Activated CD8-positive, alpha-beta memory T cell treated with anti-CD3 and anti-CD28 coated beads, Interleukin-2, amount 50 U/mL, for 24 hours (primary cell): ENCODE results near the gene TAGLN.
"Not testable (repeated sequence)": the region's sequence is repeated elsewhere in the genome, so short reads cannot be mapped to it uniquely, and the experiment has no call there.

Source experiments
- DNase-seq: peaks from one replicate; pipeline ENCODE4 v3.0.0-alpha.2; 2020; ENCODE audit errors: extremely low read depth

TAGLN gene

DNA sequence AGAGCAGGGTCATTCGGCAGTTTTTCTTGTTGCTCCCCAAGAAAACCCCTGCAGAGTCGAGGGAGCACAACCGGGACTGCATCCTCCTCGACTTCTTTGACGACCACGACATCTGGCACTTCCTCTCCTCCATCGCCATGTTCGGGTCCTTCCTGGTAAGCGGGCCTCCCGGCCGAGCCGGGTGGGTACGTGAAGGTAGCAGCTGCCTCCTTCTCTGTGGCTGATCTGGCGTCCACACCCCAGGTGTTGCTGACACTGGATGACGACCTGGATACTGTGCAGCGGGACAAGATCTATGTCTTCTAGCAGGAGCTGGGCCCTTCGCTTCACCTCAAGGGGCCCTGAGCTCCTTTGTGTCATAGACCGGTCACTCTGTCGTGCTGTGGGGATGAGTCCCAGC, 3.4 kb upstream of the TAGLN start:
- DNase-seq = no peak

DNA sequence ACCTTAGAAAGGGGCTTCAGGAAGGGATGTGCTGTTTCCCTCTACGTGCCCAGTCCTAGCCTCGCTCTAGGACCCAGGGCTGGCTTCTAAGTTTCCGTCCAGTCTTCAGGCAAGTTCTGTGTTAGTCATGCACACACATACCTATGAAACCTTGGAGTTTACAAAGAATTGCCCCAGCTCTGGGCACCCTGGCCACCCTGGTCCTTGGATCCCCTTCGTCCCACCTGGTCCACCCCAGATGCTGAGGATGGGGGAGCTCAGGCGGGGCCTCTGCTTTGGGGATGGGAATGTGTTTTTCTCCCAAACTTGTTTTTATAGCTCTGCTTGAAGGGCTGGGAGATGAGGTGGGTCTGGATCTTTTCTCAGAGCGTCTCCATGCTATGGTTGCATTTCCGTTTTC, 2.2 kb upstream of the TAGLN start:
- DNase-seq = no peak

DNA sequence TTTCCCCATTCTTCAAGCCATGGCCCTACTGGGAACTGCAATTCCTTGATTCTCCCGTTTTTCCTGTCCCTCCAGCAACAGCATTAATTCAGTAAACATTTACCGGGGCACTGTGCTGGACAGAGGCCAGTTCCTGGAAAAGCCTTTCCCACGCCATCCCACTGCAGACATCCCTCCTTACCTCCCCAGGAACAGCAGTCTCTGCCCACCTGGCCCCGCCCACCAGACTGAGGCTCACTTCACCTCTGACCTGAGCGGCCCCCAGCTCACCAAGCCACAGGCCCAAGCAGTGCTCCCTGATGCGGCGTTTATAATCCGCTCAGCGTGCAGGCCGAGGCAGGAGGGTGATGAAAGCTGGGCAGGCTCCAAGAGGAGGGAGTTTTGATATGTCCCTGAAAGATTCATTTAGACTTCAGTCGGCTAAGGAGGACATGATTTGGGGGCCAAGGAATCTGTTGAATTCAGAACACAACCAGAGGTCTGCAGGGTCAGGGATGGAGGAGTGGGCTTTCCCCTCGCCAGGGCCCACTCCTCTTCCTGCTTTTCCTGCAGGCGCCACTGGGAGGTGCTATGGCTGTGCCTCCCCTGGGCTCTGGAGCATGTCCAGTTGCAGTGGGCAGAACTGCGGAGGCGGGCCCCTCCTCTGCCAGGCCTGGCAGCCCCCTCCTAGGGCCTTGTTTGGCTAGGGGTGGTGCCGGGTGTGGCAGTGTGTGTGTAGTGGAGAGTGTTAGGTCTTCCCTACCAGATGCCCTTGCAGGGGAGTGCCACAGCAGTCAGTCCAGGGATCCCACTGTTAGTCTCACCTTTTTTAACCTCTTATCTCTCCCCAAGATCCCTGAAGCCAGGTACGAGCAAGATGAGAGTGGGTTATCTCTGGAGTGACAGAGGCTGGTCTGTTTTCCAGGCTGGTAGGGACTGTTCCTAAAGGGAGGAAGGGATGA, 1.4 kb upstream of the TAGLN start:
- DNase-seq = no peak

DNA sequence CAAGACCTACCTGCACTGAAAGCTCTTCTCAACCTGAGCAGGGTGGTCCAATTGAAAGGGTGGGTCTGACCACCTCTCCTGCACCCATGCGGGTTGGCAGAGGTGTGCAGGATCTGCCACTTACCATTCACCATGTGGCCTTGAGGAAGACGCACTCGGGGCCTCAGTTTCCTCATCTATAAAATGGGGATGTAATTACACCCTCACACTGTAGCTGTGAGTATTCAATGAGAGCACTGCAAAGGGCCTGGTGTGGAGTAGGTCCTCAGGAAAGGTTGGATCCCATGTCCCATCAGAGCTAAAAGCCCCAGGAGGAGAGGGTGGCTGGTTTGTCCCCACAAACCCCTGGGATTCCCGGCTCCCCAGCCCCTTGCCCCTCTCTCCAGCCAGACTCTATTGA, 557 bp upstream of the TAGLN start:
- no peak for DNase-seq

DNA sequence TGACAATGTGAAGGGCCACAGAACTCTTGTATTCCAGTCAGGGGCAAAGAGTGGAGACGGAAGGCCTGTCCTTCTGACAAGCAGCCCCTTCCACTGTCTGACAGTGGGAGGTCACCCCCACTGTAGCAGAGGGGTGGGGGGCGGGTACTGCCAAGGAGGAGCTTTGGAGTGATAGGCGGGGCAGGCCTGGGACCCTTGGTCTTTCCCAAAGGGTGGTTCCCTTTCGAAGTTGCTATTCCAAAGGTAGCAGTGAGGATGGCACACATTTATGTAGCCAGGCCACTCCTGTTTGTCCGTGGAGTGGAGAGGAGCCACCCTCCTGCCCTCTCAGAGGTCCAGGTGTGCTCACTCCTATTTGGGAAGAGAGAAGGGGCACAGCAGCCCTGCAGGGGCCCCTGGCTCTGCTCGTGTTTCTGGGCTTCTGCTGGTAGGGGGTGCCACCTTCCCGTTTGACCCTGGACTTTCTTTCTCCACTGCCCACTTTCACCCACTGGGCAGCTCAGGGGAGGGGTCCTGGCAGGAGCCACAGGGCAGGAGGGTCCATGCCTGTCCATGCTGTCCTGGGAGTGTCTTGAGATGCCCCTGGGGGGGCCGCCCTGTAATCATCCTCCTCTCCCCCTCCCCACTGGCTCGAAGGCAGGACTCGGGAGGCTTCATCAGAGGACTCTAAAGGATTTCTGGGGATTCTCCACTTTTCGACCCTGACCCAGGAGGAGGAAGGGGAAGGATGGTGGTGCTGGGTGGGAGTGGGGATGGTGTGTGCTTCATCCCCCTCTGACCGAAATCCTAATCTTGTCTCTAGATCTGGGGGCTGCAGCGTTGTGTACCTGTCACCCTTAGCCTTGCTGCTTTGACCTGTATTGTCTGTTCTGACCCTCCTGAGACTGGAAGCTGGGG, 994 bp downstream of the TAGLN start:
- no peak for DNase-seq

DNA sequence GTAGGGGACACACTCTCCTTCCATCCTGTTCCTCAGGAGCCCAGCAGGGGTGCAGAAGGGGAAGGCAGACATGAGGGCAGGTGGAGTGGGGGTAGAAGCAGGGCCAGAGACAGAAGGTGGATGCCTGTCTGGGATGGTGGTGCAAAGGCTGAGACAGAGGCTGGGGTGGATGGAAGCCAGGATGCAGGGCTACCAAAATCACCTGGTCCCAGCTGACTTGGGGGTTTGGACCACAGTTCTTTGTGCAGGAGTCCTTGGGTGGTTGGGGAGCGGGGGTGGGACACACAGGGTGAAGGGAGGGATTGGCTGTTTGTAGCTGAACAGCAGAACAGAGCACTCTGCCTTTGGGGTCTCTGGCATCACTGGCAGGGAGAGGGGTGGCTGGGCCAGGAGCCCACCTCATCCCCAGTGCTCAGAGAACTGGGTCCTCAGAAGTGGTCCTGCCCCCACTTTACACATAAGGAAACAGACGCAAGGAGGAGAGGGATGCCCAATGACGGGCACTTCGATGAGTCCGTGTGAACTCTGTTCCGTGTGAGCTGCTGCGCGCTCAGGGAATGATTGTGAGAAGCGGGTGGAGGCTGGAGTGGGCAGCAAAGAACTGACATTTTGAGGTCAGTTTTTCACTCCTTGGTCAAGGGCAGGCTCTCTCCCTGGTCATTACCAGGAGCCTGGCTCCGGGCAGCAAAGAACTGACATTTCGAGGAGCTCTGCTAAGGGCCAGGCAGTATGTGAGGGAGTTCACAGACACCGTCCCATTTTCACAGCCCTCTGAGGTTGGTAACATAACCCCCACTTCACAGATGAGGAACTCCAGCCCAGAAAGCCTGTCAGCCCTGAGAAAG, 1.9 kb downstream of the TAGLN start:
- DNase-seq = no peak

DNA sequence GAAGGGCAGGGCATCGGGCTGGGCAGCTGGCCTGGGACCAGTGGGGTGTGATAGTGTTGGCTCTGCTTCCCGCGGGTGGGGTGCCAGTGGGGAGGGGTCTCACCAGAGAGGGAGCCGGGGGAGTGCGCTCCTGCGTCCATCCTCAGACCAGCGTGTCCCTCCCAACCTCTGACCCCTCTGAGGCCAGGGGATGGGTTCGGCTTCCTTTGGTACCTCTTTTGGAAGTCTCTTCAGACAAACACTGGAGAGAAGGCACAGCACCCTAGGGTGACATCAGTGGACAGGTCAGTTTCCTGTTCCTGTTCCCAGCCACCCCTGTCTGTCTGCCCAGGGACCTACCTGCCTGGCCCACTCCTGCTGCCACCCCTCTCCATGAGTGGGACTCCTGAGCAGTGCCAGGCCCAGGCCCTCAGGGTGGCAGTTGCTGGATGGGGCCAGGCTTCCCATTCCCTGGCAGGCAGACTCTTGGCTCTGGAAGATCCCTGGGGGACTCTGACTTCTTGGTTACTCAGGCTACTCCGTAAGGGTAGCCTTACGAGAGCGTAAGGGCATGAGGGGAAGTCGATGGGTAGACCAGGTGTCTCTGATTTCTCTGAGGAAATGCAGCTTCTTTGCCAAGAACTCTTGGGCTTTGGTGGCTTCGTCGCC, 2.6 kb downstream of the TAGLN start:
- DNase-seq = no peak

DNA sequence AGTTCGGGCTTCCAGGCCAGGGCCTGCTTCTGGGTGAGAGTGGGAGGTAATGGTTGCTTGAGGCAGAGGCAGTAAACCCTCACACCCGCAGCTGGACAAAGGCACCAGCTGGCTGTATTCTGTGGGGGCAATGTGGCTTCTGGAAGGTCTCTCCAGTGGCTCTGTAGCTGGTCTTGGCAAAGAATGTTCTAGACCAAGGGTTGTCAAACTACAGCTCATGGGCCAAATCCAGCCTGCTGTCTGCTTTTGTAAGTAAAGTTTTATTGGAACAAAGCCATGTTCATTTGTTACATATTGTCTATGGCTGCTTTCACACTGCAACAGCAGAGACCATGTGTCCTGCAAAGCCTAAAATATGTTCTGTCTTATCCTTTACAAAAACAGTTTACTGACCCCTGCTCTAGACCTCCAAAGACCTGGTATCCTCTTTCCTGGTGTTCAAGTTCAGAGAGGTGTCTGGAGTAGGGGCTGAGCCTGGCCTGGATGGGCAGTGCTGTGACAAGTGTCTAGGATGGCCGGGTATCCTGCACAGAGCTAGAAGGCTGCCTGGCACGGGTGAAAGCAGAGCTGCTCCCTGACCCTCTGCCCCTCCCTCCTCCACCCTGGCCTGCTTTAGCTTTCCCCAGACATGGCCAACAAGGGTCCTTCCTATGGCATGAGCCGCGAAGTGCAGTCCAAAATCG, 3.4 kb downstream of the TAGLN start:
- DNase-seq = no peak

DNA sequence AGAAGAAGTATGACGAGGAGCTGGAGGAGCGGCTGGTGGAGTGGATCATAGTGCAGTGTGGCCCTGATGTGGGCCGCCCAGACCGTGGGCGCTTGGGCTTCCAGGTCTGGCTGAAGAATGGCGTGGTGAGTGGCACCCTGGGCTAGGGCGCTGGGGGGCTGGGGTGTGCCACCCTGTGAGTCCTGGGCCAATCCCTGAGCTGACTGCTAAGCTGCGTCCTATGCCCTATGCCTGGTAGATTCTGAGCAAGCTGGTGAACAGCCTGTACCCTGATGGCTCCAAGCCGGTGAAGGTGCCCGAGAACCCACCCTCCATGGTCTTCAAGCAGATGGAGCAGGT, 3.9 kb downstream of the TAGLN start:
- DNase-seq = no peak

DNA sequence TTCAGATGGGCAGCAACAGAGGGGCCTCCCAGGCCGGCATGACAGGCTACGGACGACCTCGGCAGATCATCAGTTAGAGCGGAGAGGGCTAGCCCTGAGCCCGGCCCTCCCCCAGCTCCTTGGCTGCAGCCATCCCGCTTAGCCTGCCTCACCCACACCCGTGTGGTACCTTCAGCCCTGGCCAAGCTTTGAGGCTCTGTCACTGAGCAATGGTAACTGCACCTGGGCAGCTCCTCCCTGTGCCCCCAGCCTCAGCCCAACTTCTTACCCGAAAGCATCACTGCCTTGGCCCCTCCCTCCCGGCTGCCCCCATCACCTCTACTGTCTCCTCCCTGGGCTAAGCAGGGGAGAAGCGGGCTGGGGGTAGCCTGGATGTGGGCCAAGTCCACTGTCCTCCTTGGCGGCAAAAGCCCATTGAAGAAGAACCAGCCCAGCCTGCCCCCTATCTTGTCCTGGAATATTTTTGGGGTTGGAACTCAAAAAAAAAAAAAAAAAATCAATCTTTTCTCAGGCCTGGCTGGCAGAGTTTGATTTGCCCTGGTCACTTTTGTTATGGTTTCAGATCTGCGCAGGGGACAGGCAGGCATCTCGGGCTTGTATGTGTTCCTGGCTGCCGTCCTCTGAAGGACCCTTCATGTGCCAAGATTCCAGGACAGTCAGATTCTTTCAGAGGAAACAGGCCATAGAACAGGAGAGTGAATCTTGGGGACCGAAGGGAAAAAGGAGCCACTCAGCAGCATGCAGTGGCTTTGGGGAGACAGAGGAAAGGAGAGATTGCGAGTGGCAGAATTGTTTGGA, 5.3 kb downstream of the TAGLN start:
- DNase-seq = no peak

DNA sequence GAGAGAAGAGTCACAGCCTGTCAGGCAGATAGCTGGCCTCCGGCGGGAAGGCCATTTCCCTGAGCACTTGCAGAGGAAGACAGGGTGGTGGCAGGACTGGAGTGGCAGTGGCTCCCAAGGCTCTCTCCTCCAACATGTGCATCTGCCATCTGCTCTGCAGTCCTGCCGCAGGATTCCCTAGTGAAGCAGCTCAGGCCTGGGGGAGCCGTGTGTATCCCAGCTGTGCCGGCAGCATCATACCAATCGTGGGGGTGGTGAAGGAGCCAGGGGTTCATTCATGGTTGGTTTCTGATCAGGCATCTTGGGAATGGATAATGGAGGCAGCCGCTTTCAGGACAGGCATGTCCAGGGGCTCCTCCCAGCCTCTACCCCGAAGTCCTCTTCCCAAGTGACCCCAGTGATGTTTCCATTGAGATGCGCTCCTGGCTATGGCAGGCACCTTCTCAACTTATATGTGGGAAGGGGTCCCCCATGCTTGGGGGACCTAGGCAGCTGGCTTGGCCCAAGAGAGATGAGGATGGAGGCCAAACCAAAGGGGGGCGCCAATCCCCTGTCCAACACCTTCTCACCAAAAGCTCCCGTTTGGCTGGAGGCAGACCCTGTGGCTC, 6.1 kb downstream of the TAGLN start:
- no peak for DNase-seq

DNA sequence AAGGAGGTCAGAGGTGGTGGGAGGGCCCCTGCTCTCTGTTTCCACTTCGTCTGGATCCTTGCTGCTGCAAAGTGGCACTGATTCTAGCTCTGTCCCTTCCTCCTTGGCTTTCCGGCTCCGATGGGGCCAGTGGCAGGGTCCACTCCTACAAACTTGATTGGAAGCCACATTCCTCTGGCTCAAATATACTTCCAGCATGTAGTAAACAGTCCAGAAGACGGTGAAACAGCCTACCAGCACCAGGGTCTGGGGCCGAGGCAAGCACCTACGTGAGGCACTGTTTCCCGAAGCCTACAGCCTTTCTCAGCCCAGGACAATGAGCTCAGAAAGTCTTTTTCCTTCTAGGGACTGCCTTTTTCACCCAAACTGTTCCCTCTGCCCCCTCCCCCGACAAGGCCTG, 6.9 kb downstream of the TAGLN start:
- DNase-seq = not testable (repeated sequence)

DNA sequence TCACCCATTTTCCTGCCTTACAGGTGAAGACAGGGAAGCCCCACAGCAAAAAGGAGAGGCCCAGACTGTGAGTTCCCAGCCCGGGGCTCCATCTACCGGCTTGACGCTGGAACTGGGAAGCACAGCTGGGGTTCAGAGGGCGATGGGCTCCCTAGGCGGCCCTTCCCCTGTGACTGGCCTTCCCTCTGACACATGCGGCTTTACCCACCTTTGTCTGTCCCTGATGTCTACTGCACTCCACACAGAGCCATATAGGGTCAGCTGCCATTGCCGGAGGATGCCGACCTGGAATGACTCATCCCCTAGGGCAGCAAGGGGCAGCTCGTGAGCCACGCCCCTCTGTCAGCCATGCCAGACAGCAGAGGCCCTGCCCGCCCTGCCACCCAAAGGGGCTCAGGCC, 7.7 kb downstream of the TAGLN start:
- DNase-seq = not testable (repeated sequence)

DNA sequence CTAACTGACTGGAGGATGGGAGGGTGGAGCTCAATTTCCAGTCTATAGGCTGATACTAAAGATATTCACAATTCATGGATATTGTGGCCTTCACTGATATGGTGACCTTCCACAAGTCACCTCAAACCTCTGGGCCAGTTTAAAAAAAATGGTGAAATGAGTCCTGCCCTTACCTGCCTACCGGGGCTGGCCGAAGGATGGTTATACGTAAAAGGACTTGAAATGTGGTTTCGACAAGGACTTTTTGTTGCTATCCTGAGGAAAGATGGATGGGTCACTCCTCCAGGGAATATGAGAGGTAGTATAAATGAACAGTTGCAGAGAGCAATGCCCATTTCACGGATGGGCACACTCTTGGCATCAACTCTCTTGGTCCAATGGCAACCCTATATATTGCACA, 8.3 kb downstream of the TAGLN start:
- not testable (repeated sequence) for DNase-seq

DNA sequence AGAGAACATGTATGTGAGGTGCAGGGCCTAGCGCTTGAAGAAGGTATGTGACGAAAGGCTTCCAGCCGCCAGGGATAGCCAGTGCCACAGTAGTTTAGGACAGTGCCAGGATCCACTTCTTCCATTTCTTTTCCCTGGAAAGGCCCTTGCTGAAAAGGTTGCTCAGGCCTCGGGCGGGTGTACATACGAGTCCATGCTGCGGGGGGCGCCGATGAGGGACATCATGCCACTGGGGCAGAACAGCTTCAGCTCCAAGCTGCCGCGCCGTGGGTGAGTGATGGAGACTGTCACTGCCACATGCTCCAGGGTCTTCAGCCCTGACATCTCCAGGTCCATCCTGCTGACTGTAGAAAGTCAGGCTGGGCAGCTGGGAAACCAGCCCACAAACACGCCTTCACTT, 9.5 kb downstream of the TAGLN start:
- not testable (repeated sequence) for DNase-seq

DNA sequence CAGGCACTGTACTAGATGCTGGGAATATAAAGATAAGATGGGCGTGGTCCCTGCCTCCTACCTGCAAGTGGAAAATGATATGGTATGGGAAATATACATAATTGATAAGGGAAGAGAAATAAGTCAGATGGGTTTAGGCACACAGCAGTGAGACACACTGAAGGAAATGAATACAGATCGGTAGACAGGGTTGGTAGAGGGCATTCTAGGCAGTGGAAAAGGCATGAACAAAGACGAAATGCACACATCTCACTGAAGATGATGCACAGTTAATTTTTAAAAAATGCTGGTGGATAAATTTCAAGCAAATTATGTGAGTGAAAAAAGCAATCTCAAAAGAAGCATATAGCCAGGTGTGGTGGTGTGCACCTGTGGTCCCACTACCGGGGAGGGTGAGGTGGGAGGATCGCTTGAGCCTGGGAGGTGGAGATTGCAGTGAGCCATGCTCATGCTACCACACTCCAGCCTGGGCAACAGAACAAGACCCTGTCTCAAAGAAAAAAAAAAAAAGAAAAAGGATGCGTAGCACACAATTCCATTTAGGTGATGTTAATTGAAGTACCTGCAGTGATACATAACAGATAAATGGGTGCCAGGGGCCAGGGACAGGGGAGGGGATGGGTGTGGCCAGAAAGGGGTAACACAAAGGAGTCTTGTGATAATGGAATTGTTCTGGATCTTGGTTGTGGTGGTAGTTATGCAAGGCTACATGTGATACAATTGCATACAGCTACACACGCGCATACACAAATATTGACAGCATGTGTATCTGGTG, 10.4 kb downstream of the TAGLN start:
- DNase-seq = not testable (repeated sequence)

DNA sequence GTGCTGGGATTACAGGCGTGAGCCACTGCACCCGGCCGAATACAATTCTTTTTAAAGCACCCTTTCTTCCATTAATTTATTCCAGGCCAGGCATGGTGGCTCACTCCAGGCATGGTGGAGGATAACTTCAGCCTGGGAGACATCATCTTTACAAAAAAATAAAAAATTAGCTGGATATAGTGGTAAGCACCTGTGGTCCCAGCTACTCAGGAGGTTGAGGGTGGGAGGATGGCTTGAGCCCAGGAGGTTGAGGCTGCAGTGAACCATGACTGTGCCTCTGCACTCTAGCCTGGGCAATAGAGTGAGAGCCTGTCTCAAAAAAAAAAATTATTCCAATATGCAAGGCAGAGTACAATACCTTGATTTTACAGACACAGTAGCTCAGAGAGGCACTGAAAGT, 11.4 kb downstream of the TAGLN start:
- no peak for DNase-seq

DNA sequence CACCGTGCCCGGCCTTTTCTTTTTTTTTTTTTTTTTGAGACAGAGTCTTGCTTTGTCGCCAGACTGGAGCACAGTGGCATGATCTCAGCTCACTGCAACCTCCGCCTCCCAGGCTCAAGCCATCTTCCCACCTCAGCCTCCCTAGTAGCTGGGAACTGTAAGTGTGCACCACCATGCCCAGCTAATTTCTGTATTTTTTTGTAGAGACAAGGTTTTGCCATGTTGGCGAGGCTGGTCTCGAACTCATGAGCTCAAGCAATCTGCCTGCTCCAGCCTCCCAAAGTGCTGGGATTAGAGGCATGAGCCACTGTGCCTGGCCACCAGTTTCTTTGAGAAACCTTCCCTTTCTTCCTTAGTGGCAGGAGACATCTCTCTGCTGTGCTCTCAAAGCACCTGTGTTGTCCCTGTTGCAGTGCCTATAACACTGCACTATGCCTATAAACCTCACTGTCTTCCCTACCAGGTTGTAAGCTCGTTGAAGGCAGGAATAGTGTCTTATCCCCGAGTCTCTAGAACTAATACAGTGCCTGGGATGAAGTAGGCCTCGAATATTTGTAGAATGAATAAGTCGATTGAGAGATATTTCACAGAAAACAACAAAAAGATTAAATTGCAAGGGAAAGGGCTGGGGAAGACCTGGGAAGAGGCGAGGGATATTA, 13.7 kb downstream of the TAGLN start:
- no peak for DNase-seq
